GM21360 (cell line): ENCODE data around the gene NAA11.
"Not testable (repeated sequence)": the region's sequence is repeated elsewhere in the genome, so short reads cannot be mapped to it uniquely, and the experiment has no call there.

ENCODE experiments used
- ATAC-seq: cut with Tn5 transposase; IDR thresholded peaks from one replicate; pipeline ENCODE4 v1.9.1; 2021; ENCODE audit warnings: mild to moderate bottlenecking, moderate library complexity; ENCODE audit not compliant: unreplicated experiment

The NAA11 gene

GRCh38 chr4:79308971-79309370, 16.9 kb downstream of the NAA11 start:
- ATAC-seq: no peak

DNA sequence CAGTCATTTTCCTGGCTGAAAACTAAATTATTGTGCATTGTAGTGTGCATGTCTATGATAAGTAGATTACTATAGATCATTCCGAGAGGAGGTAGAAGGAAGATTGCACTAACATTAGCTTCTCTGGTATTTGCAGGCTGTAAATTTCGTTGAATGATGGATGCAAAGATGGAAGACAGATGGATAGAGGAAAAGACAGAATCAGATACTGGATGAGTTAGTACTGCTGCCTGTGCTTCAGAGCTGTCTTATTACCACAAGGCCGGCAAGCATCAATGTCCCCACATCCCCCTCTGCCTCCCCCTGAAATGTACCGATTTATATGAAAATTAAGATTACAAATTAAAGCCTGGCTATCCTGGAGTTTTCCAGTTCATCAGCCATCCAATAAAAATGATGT, 17.7 kb downstream of the NAA11 start:
- no peak for ATAC-seq

- no peak for ATAC-seq
These were observed 19.1 kb downstream of the NAA11 start for GRCh38 chr4:79306795-79307194.

- ATAC-seq: no peak
These were observed 25.6 kb downstream of the NAA11 start for GRCh38 chr4:79300280-79300679.

GRCh38 chr4:79298484-79298883, 27.4 kb downstream of the NAA11 start:
- no peak for ATAC-seq

DNA sequence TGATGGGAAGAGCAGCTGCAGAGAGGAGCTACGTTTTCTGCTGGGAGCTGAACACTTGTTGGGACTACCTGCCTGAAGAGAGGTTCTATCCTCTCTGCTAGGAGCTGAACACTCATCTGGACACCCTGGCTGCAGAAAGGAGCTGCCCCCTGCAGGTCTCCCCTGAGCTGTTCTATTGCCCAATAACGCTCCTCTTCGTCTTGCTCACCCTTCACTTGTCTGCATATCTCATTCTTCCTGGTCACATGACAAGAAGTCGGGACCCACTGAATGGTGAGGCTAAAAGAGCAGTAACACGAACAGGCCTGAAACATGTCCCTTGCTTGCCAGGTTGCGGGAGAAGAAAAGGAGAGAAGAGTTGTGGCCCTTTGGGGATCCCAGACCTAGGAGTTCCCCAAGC, 27.8 kb downstream of the NAA11 start:
- no peak for ATAC-seq

GRCh38 chr4:79297479-79297878, 28.4 kb downstream of the NAA11 start:
- ATAC-seq: no peak

- ATAC-seq: no peak
These were observed 29.0 kb downstream of the NAA11 start for GRCh38 chr4:79296768-79297428.

DNA sequence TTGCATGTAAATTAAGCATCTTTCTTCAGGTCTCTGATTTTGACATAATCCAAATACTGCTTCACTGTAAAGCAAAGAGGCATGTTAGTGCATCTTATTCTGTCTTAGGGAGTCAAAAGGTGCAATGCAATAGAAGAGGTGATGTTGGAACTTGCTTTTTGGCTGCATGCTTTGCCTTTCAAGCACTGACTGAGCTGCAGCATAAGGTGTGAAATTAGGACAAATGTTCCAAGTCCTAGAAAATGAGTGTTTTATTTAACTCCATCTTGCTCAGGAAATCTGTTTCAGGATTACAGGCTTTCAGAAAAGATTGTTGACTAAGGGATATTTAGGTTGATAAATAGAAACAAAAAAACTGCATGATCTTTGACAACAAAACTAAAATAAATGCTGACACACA, 30.8 kb downstream of the NAA11 start:
- no peak for ATAC-seq

GRCh38 chr4:79294064-79294463, 31.8 kb downstream of the NAA11 start:
- ATAC-seq: no peak

GRCh38 chr4:79292008-79292407, 33.9 kb downstream of the NAA11 start:
- ATAC-seq: peak; percentile 92

GRCh38 chr4:79290376-79290775, 35.5 kb downstream of the NAA11 start:
- ATAC-seq: no peak

DNA sequence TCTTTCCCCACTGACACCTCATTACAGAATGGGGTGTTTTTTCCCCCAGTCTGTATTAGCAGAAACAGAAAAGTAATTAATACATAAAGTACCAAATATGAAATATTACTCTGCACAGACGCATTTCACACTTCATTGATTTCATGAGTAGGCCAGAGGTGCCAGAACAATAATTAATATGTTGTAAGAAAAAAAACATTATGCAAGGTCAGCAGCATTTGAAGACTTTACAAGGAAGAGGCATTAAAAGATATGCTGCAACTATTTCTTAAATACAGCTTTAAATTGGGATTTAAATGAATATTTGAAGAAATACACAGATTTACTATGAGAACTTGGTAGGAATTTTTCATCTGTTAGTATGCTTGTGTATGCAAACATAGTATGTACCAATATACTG, 37.7 kb downstream of the NAA11 start:
- no peak for ATAC-seq

DNA sequence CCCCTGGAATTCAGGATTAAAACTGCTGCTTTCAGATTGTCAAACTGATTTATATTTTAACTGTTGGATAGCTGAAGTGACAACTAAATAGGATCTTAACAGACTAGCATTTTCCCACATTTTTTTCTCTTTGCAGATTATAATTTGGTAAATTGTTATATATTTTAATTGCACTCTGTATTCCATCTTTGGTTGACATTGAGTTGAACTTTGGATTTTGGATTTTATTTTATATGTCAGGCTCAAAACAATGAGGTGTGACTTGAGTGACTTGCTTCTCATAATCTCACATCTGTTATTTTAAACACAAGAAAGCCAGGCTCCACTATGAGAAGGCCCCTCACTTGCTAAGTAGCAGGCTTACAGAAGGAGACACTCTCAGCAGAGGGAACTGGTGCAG, 38.1 kb downstream of the NAA11 start:
- ATAC-seq: no peak

GRCh38 chr4:79287076-79287475, 38.8 kb downstream of the NAA11 start:
- no peak for ATAC-seq

- peak; percentile 66 for ATAC-seq
These were observed 44.1 kb downstream of the NAA11 start for GRCh38 chr4:79281566-79282359.

- ATAC-seq: not testable (repeated sequence)
These were observed 48.4 kb downstream of the NAA11 start for GRCh38 chr4:79277467-79277866.

DNA sequence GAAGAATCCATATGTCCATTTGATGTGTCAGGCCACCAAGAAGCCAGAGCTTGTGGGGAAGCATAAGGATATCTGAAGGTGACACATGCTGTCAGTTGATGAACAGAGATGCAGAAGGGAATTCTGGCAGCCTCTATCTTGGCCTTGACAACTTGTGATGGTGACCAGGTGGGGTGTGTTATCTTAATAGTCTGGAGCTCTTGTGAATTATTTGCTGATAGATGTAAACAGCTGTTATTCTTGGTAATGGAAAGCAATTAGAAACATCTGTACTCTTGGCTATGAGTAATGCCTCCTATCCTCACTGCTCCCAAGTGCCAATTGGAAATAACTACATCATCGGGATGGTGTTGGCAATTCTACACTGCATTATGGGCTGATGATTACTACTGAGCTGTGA, 51.9 kb downstream of the NAA11 start:
- no peak for ATAC-seq

- ATAC-seq: no peak
These were observed 53.1 kb downstream of the NAA11 start for GRCh38 chr4:79272761-79273160.

GRCh38 chr4:79272126-79272525, 53.7 kb downstream of the NAA11 start:
- no peak for ATAC-seq

DNA sequence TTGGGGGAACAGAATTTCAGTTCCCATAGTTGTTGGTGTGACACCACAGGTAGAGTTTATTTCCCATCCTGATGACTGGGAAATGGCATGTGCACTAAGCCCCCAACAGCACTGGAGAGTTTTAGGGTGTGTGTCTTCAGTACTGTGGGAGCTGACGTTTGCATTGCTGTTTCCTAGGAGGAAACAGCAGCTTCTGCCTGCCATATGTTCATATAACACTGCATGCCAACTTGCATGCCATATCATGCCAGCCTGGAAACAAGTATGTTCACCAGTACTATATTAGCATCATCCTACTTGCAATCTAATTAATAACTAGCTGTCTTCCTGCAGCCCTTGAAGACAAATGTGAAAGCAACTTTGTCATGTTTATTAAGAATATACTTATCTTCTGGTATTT, 58.2 kb downstream of the NAA11 start:
- no peak for ATAC-seq
